H1 (cell line): ENCODE data around the gene CDK10. TPM values are rescaled to one million over a fixed set of nuclear protein-coding genes. Genes with fewer than 3 reads are reported as not detected.

ENCODE experiments used
- ASH2L ChIP-seq: fragments of 200-600, 300-600 bp; sonication (generic); IDR thresholded peaks from one replicate; pipeline ENCODE4 v1.7.1; 2017; ENCODE audit warnings: low read length
- ATF2 ChIP-seq: IDR thresholded peaks from 2 replicates; pipeline ENCODE4 v1.6.1; 2012; ENCODE audit warnings: low read length, inconsistent platforms
- BACH1 ChIP-seq: IDR thresholded peaks from 2 replicates; pipeline ENCODE4 v1.6.1; 2012; ENCODE audit warnings: low read length, improper control_type of control experiment
- BRCA1 ChIP-seq: IDR thresholded peaks from 2 replicates; pipeline ENCODE4 v1.6.1; 2012; ENCODE audit warnings: low read depth, low read length, improper control_type of control experiment
- CBX5 ChIP-seq: fragments of 300-800, 300-1000 bp; sonication (generic); IDR thresholded peaks from 2 replicates; pipeline ENCODE4 v1.7.1; 2016; ENCODE audit warnings: antibody characterized with exemption, low read length, low read depth
- CBX8 ChIP-seq: fragments of 300-800, 300-1000 bp; sonication (generic); IDR thresholded peaks from 2 replicates; pipeline ENCODE4 v1.7.1; 2016; ENCODE audit warnings: low read depth, low read length, borderline replicate concordance
- CEBPB ChIP-seq: IDR thresholded peaks from 2 replicates; pipeline ENCODE4 v1.6.1; 2012; ENCODE audit warnings: low read depth, low read length
- CHD2 ChIP-seq: IDR thresholded peaks from 2 replicates; pipeline ENCODE4 v1.6.1; 2012; ENCODE audit warnings: low read length, improper control_type of control experiment
- CTBP2 ChIP-seq: IDR thresholded peaks from 2 replicates; pipeline ENCODE4 v1.7.0; 2011; ENCODE audit warnings: borderline replicate concordance, mild to moderate bottlenecking, moderate library complexity, mixed read lengths, low read length; ENCODE audit not compliant: insufficient read depth, insufficient read length
- JUN ChIP-seq: IDR thresholded peaks from 2 replicates; pipeline ENCODE4 v1.6.1; 2011; ENCODE audit warnings: low read depth, mild to moderate bottlenecking, improper control_type of control experiment, low read length
- MAX ChIP-seq: IDR thresholded peaks from 2 replicates; pipeline ENCODE4 v1.6.1; 2012; ENCODE audit warnings: inconsistent platforms
- NANOG ChIP-seq: IDR thresholded peaks from 2 replicates; pipeline ENCODE4 v1.6.1; 2011; ENCODE audit warnings: low read length, low read depth, mild to moderate bottlenecking, inconsistent platforms; ENCODE audit not compliant: insufficient read depth, poor library complexity, severe bottlenecking
- POLR2A ChIP-seq, 2 experiments: IDR thresholded peaks; 1 replicate in 1 of 2; 2 replicates in 1 of 2; pipeline ENCODE4 v1.6.1; 2011; ENCODE audit warnings: low read depth in 2 of 2, low read length in 2 of 2, mild to moderate bottlenecking in 2 of 2; ENCODE audit errors: control extremely low read depth in 1 of 2
- RNF2 ChIP-seq: fragments of 200-900, 300-1000 bp; sonication (generic); IDR thresholded peaks from 2 replicates; pipeline ENCODE4 v1.7.1; 2016; ENCODE audit warnings: borderline replicate concordance, low read depth, mild to moderate bottlenecking, antibody characterized with exemption, low read length; ENCODE audit not compliant: poor library complexity, severe bottlenecking; ENCODE audit errors: missing control alignments
- SAP30 ChIP-seq: fragments of 300-600 bp; sonication (generic); IDR thresholded peaks from 2 replicates; pipeline ENCODE4 v1.7.1; 2012; ENCODE audit warnings: low read length, moderate library complexity, mild to moderate bottlenecking, inconsistent platforms; ENCODE audit not compliant: insufficient read depth, insufficient replicate concordance
- SIX5 ChIP-seq: IDR thresholded peaks from 2 replicates; pipeline ENCODE4 v1.6.1; 2011; ENCODE audit warnings: mild to moderate bottlenecking, low read depth, low read length
- SP1 ChIP-seq: IDR thresholded peaks from 2 replicates; pipeline ENCODE4 v1.6.1; 2011; ENCODE audit warnings: low read depth, low read length
- SRF ChIP-seq: IDR thresholded peaks from 2 replicates; pipeline ENCODE4 v1.6.1; 2011; ENCODE audit warnings: mild to moderate bottlenecking, low read depth, low read length, moderate library complexity
- TAF1 ChIP-seq: IDR thresholded peaks from 2 replicates; pipeline ENCODE4 v1.6.1; 2011; ENCODE audit warnings: mild to moderate bottlenecking, low read depth, low read length
- TEAD4 ChIP-seq: IDR thresholded peaks from 2 replicates; pipeline ENCODE4 v1.6.1; 2012; ENCODE audit warnings: low read depth, low read length, inconsistent platforms, mixed read lengths
- YY1 ChIP-seq: IDR thresholded peaks from 2 replicates; pipeline ENCODE4 v1.6.1; 2011; ENCODE audit warnings: low read depth, mild to moderate bottlenecking, low read length
- polyA plus RNA-seq, 7 experiments: library from polyadenylated mRNA; depleted of rRNA in 3 of 7; stranded (reverse) in 5 of 7; unstranded in 2 of 7; fragments of >200 nt in 5 of 7; fragments of 200-250 nt in 2 of 7; gene quantifications; 1 replicate in 5 of 7; 2 replicates in 1 of 7; 4 replicates in 1 of 7; pipeline versions ENCODE4 v1.2.1 to v1.2.3, GENCODE V29; 2011 to 2013; ENCODE audit warnings: missing spikeins in 2 of 7, mixed read lengths in 2 of 7
- total RNA-seq: library from RNA; stranded (reverse); fragmentation: NEBNext Ultra II Directional; extraction: Animal tissue kit (Norgen Biotek cat#: 25700); gene quantifications from 2 replicates; pipeline ENCODE4 v1.2.1, GENCODE V29; 2021
- TF ChIP-seq, protein P1 (sequence below): IDR thresholded peaks from 2 replicates; pipeline ENCODE4 v1.6.1; 2012; ENCODE audit warnings: inconsistent platforms

CDK10 gene
- total and polyA plus RNA-seq, 2 of the 8 experiments (the other 6 are each of a cell fraction or from before 2014, with no cell fraction given) = 49.5 to 83.9 TPM

DNA sequence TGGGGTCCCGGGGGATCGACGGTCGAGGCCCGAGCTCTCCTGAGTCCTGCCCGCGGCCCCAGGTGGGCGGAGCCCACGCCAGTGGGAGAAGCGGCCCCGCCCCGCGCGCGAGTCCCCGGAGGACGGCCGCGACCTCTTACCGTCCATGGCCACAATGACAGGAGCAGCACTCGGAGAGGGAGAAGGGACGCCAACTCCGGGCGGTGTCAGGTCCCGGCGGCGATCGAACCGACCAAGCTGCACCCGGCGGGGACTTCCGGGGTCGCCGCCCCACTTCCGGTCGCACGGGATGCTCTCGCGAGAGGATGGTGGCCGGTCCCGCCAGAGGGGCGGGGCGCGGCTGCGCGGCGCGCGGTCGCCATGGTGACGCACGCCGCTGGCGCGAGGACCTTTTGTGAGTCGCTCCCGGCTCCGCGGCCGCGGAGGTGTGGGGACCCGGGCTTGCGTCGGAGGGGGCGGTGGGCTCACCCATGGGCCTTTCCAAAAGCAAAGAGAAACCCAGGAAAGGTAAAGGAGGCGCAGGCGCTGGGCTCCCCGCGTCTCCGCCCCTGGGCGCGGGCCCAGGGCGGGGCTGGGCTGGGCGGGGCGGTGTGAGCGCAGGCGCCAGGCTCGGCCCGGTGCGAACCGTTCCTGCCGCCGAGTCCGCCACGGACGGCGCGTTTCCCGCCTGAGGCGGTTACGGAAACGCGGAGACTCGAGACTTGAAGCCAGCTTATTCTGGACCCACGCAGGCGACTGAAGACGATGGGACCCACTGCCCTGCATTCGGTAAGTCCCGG, 28.9 kb upstream of the CDK10 start, which contains the start of the genes CHMP1A and SPATA33 (continued):
- TF ChIP-seq POLR2A (IDR thresholded peaks at IDR 0.05; ENCODE audit: control extremely low read depth in 1 of 2, low read depth in 2 of 2, low read length in 2 of 2) = peak in 1 of 2 experiments; percentile 74; a peak in 2 of 3 replicates
- TF ChIP-seq TEAD4 = no peak
- TF ChIP-seq RNF2 = no peak
- no peak for TF ChIP-seq SIX5
- no peak for TF ChIP-seq YY1
- peak; percentile 93 for TF ChIP-seq CHD2
- no peak for TF ChIP-seq CBX8
- TF ChIP-seq ATF2 = no peak
- TF ChIP-seq MAX = peak; percentile 37
- TF ChIP-seq JUN = no peak
- TF ChIP-seq SP1 = no peak
- peak; percentile 37; the same call in 1 of the 2 replicates for TF ChIP-seq TAF1
- TF ChIP-seq BRCA1 = peak; percentile 76
- no peak for TF ChIP-seq SAP30
- TF ChIP-seq CTBP2 = no peak
- TF ChIP-seq, protein P1, sequence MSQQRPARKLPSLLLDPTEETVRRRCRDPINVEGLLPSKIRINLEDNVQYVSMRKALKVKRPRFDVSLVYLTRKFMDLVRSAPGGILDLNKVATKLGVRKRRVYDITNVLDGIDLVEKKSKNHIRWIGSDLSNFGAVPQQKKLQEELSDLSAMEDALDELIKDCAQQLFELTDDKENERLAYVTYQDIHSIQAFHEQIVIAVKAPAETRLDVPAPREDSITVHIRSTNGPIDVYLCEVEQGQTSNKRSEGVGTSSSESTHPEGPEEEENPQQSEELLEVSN = peak; percentile 84
- peak; percentile 1; the same call in 1 of the 2 replicates for TF ChIP-seq SRF
- TF ChIP-seq BACH1 = peak; percentile 18; the same call in 1 of the 2 replicates
- TF ChIP-seq NANOG = no peak
- peak; percentile 97 for TF ChIP-seq ASH2L
- TF ChIP-seq CBX5 = no peak
- TF ChIP-seq CEBPB = no peak
